NCI-H1048 (cell line): ENCODE measurements around the gene IL12A.

Source experiments
- DNase-seq: peaks from one replicate; lab custom pipeline; 2025; lab: John Stamatoyannopoulos, UW

IL12A gene

GRCh38 chr3:159988617-159989271 is at the start of gene IL12A:
Gene IL12A (plus strand): TSS chr3:159988835.
- peak; percentile 75 for DNase-seq

GRCh38 chr3:159941038-159942000 is 47.3 kb upstream of the IL12A start:
- no peak for DNase-seq

- no peak for DNase-seq
Observed at GRCh38 chr3:159944781-159945180, 43.9 kb upstream of the IL12A start.

GRCh38 chr3:159945930-159946329 is 42.7 kb upstream of the IL12A start:
- DNase-seq: no peak

GRCh38 chr3:159947220-159947619 is 41.4 kb upstream of the IL12A start:
- DNase-seq: no peak

- DNase-seq: no peak
Observed at GRCh38 chr3:159948429-159949144, 40.0 kb upstream of the IL12A start.

- no peak for DNase-seq
Observed at GRCh38 chr3:159950156-159950898, 38.3 kb upstream of the IL12A start.

GRCh38 chr3:159951540-159951939 is 37.1 kb upstream of the IL12A start:
- DNase-seq: no peak

- peak; percentile 49 for DNase-seq
Observed at GRCh38 chr3:159953325-159954085, 35.1 kb upstream of the IL12A start.

GRCh38 chr3:159960188-159961148 is 28.2 kb upstream of the IL12A start:
- no peak for DNase-seq

- no peak for DNase-seq
Observed at GRCh38 chr3:159964166-159964973, 24.3 kb upstream of the IL12A start.

GRCh38 chr3:159971311-159971710 is 17.3 kb upstream of the IL12A start:
- no peak for DNase-seq

- DNase-seq: no peak
Observed at GRCh38 chr3:159977295-159977694, 11.3 kb upstream of the IL12A start.

- no peak for DNase-seq
Observed at GRCh38 chr3:159978353-159978752, 10.3 kb upstream of the IL12A start.

GRCh38 chr3:159978918-159979703 is 9.5 kb upstream of the IL12A start:
- no peak for DNase-seq

GRCh38 chr3:159982442-159982974 is 6.1 kb upstream of the IL12A start:
- no peak for DNase-seq

GRCh38 chr3:159987291-159987711 is 1.3 kb upstream of the IL12A start:
- DNase-seq: no peak
